ENCODE measurements around the gene GSDME.
A peak's percentile ranks its signal among the peaks of the same experiment; 100 is the strongest.

Gene GSDME

GRCh38 chr7:24654305-24654704, 103.0 kb downstream of the GSDME start:
- H3K4me3 Mint-ChIP-seq: no peak overlapping the region
- no peak overlapping the region for H3K27ac Mint-ChIP-seq
- H3K27me3 Mint-ChIP-seq: no peaks in the 10 kb centered on the region
- no peaks in the 10 kb centered on the region for H3K9me3 Mint-ChIP-seq (ENCODE audit: low read depth)
- H3K4me1 Mint-ChIP-seq (ENCODE audit: low read depth): peaks cover 10% of the 10 kb centered on the region
- H3K36me3 Mint-ChIP-seq: peaks cover 15% of the 10 kb centered on the region

- H3K36me3 Mint-ChIP-seq: peaks cover 9% of the 10 kb centered on the region
- peaks cover 10% of the 10 kb centered on the region for H3K4me1 Mint-ChIP-seq (ENCODE audit: low read depth)
Measured at GRCh38 chr7:24653316-24654085, 103.8 kb downstream of the GSDME start.

GRCh38 chr7:24652251-24652939, 104.9 kb downstream of the GSDME start:
- H3K9me3 Mint-ChIP-seq (ENCODE audit: low read depth): no peaks in the 10 kb centered on the region
- no peak overlapping the region for H3K27ac Mint-ChIP-seq
- H3K27me3 Mint-ChIP-seq: no peaks in the 10 kb centered on the region
- H3K4me3 Mint-ChIP-seq: peak overlapping the region; percentile 22
- peaks cover 13% of the 10 kb centered on the region for H3K36me3 Mint-ChIP-seq
- H3K4me1 Mint-ChIP-seq (ENCODE audit: low read depth): peaks cover 10% of the 10 kb centered on the region

More at GRCh38 chr7:24653316-24654085, 103.8 kb downstream of the GSDME start:
- no peaks in the 10 kb centered on the region for H3K9me3 Mint-ChIP-seq (ENCODE audit: low read depth)
- H3K27ac Mint-ChIP-seq: no peak overlapping the region
- H3K4me3 Mint-ChIP-seq: peak overlapping the region; percentile 42
- H3K27me3 Mint-ChIP-seq: no peaks in the 10 kb centered on the region

Data from activated naive CD8-positive, alpha-beta T cell (primary cell).